Skin of body (tissue), 2 donors: ENCODE measurements around the gene SEZ6L. TPM values are rescaled to one million over a fixed set of nuclear protein-coding genes. Genes with fewer than 3 reads are reported as not detected.
A peak's percentile ranks its signal among the peaks of the same experiment; 100 is the strongest.

ENCODE experiments used
- DNase-seq: peaks from one replicate; lab custom pipeline; 2025; lab: John Stamatoyannopoulos, UW
- total RNA-seq: library from RNA; depleted of rRNA; stranded (reverse); fragments of >200 nt; gene quantifications from one replicate; pipeline ENCODE4 v1.2.3, GENCODE V29; 2014

The SEZ6L gene
- total RNA-seq, 1 donor from 2014 or later: 3.4 TPM

GRCh38 chr22:26333088-26333800, 164.0 kb downstream of the SEZ6L start:
- no peak for DNase-seq

GRCh38 chr22:26334232-26334631, 165.0 kb downstream of the SEZ6L start:
- DNase-seq: no peak

GRCh38 chr22:26336773-26337172, 167.5 kb downstream of the SEZ6L start:
- DNase-seq: no peak

- no peak for DNase-seq
These were observed 170.5 kb downstream of the SEZ6L start for GRCh38 chr22:26339755-26340154.

GRCh38 chr22:26342745-26343410, 173.6 kb downstream of the SEZ6L start:
- no peak for DNase-seq

- no peak for DNase-seq
These were observed 176.2 kb downstream of the SEZ6L start for GRCh38 chr22:26345496-26345895.

- DNase-seq: no peak
These were observed 179.7 kb downstream of the SEZ6L start for GRCh38 chr22:26348810-26349526.

- DNase-seq: no peak
These were observed 185.4 kb downstream of the SEZ6L start for GRCh38 chr22:26354707-26355106.

GRCh38 chr22:26357281-26357680, 188.0 kb downstream of the SEZ6L start:
- no peak for DNase-seq

- no peak for DNase-seq
These were observed 188.6 kb downstream of the SEZ6L start for GRCh38 chr22:26357813-26358212.

GRCh38 chr22:26359156-26359555, 189.9 kb downstream of the SEZ6L start:
- DNase-seq: no peak

- DNase-seq: peak; percentile 12
These were observed 191.1 kb downstream of the SEZ6L start for GRCh38 chr22:26360169-26360885.

GRCh38 chr22:26362471-26362870, 193.2 kb downstream of the SEZ6L start:
- no peak for DNase-seq

- peak; percentile 59 for DNase-seq
These were observed 195.1 kb downstream of the SEZ6L start for GRCh38 chr22:26364066-26365015.

GRCh38 chr22:26367402-26368245, 198.4 kb downstream of the SEZ6L start:
- no peak for DNase-seq

GRCh38 chr22:26372890-26373289, 203.6 kb downstream of the SEZ6L start:
- no peak for DNase-seq

- no peak for DNase-seq
These were observed 205.2 kb downstream of the SEZ6L start for GRCh38 chr22:26374391-26375026.

GRCh38 chr22:26377170-26377830, 208.0 kb downstream of the SEZ6L start:
- DNase-seq: no peak
